ENCODE measurements around the gene ARHGAP1.
A peak's percentile ranks its signal among the peaks of the same experiment; 100 is the strongest.

ARHGAP1 gene

GRCh38 chr11:46700241-46701077 is at the start of gene ARHGAP1, which contains the start of gene ZNF408:
TSS of gene ARHGAP1 (minus strand) at chr11:46700619. CDS start at chr11:46696107, 4,512 bp downstream.
TSS of gene ZNF408 (plus strand) at chr11:46701031. CDS start at chr11:46701048, 17 bp downstream.
- H3K4me1 Mint-ChIP-seq (ENCODE audit: low read depth), result peaks cover 37% of the 10 kb centered on the region
- H3K4me3 Mint-ChIP-seq, result peak within 1 kb of the TSS; percentile 95
- peak within 1 kb of the TSS; percentile 99 for H3K27ac Mint-ChIP-seq
- H3K27me3 Mint-ChIP-seq, result no peaks in the 10 kb centered on the region
- no peaks in the 10 kb centered on the region for H3K9me3 Mint-ChIP-seq
- H3K36me3 Mint-ChIP-seq (ENCODE audit: low read depth), result peaks cover 36% of the 10 kb centered on the region

DNA sequence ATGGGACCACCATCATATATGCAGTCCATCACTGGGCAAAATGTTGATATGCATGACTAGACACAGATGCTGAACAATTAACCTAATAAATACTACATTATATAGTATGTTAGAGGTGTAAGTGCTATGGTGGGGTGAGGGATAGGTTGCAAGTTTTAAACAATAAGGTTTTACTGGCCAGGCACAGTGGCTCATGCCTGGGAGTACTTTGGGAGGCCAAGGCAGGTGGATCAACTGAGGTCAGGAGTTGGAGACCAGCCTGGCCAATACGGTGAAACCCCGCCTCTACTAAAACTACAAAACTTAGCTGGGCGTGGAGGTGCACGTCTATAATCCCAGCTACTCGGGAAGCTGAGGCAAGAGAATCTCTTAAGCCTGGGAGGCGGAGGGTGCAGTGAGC is 46.7 kb upstream of the ARHGAP1 start:
- Mint-ChIP-seq H3K27ac (no peak overlapping the region), H3K4me1 (ENCODE audit: low read depth) (no peaks in the 10 kb centered on the region), H3K4me3 (no peak overlapping the region), H3K36me3 (ENCODE audit: low read depth) (peaks cover 72% of the 10 kb centered on the region), H3K27me3 (no peaks in the 10 kb centered on the region), H3K9me3 (no peaks in the 10 kb centered on the region)

GRCh38 chr11:46745995-46746394 is 45.6 kb upstream of the ARHGAP1 start:
- H3K4me1 Mint-ChIP-seq (ENCODE audit: low read depth), result no peaks in the 10 kb centered on the region
- H3K9me3 Mint-ChIP-seq, result no peaks in the 10 kb centered on the region
- peaks cover 77% of the 10 kb centered on the region for H3K36me3 Mint-ChIP-seq (ENCODE audit: low read depth)
- no peak overlapping the region for H3K27ac Mint-ChIP-seq
- H3K4me3 Mint-ChIP-seq, result no peak overlapping the region
- H3K27me3 Mint-ChIP-seq, result no peaks in the 10 kb centered on the region

DNA sequence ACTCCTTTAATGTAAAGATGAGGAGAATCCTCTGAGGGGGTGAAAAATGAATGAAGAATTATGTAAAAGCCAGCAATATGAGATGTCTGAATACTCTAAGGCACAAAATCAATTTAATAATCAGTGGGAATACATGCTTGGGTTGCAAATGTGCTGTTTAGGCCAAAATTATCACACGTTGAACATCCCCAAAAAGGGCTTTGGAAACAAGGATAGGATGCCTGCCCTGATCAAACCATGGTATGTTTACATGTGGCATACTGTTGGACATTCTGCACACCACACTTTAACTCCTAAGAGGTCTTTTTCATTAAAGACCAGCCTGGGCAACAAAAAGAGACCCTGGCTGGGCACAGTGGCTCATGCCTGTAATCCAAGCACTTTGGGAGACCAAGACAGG is 44.9 kb upstream of the ARHGAP1 start:
- H3K36me3 Mint-ChIP-seq (ENCODE audit: low read depth), result peaks cover 72% of the 10 kb centered on the region
- no peaks in the 10 kb centered on the region for H3K4me1 Mint-ChIP-seq (ENCODE audit: low read depth)
- no peak overlapping the region for H3K27ac Mint-ChIP-seq
- H3K27me3 Mint-ChIP-seq, result no peaks in the 10 kb centered on the region
- H3K4me3 Mint-ChIP-seq, result no peak overlapping the region
- H3K9me3 Mint-ChIP-seq, result no peaks in the 10 kb centered on the region

DNA sequence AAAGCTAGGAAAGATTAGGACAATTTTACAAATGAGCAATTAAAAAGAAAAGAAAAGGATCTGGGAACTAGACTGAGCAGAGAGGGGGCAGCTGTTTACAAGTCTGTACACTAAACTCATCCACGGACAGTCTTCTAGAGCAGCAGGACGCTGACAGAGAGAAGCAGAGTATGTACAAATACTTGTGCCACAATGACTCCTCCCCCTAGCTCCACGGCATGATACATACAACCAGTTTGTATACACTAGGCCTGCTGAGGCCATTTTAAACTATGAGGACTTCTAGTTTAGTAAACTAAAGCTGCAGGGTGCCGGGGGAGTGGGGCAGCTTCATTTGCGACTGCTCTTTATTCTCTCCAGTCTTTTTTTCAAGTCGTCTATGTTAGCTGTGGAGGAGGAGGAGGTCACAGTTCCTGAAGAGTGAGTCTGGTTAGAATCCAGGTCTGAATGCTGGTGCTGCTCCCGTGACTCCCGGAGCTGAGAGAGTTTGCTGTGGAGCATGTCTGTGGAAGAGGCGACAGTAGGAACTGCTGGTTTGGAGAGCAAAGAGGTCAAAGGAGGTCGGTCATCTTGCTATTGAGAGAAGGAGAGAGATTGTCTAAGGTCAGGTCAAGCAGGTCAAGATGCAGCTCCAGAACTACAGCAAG is 43.4 kb upstream of the ARHGAP1 start:
- H3K9me3 Mint-ChIP-seq, result no peaks in the 10 kb centered on the region
- peaks cover 61% of the 10 kb centered on the region for H3K36me3 Mint-ChIP-seq (ENCODE audit: low read depth)
- H3K4me3 Mint-ChIP-seq, result no peak overlapping the region
- H3K27ac Mint-ChIP-seq, result no peak overlapping the region
- H3K27me3 Mint-ChIP-seq, result no peaks in the 10 kb centered on the region
- no peaks in the 10 kb centered on the region for H3K4me1 Mint-ChIP-seq (ENCODE audit: low read depth)

DNA sequence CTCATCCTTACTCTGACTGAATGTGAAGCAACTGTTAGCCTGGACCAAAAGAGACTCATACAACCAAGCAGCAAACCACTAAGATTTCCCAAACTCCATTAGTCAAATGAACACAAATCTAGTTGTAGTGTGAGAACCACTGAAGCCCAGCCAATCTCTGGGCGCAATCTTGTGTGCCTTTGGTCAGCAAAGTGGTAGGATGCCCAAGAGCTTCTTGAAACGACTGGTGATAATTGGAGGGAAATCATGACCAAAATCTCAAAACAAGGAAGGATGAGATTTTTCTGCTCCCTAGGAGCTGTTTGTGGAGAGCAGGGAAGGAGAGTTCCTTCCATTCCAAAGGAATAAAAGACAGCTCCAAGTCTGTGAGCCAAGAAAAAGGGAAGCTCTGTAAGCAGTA is 42.6 kb upstream of the ARHGAP1 start:
- H3K27ac Mint-ChIP-seq, result no peak overlapping the region
- H3K36me3 Mint-ChIP-seq (ENCODE audit: low read depth), result peaks cover 57% of the 10 kb centered on the region
- H3K4me1 Mint-ChIP-seq (ENCODE audit: low read depth), result no peaks in the 10 kb centered on the region
- no peaks in the 10 kb centered on the region for H3K27me3 Mint-ChIP-seq
- no peak overlapping the region for H3K4me3 Mint-ChIP-seq
- H3K9me3 Mint-ChIP-seq, result no peaks in the 10 kb centered on the region

GRCh38 chr11:46741600-46742484 is 41.4 kb upstream of the ARHGAP1 start:
- H3K4me1 Mint-ChIP-seq (ENCODE audit: low read depth), result no peaks in the 10 kb centered on the region
- H3K27me3 Mint-ChIP-seq, result no peaks in the 10 kb centered on the region
- H3K36me3 Mint-ChIP-seq (ENCODE audit: low read depth), result peaks cover 48% of the 10 kb centered on the region
- no peaks in the 10 kb centered on the region for H3K9me3 Mint-ChIP-seq
- no peak overlapping the region for H3K4me3 Mint-ChIP-seq
- H3K27ac Mint-ChIP-seq, result peak overlapping the region; percentile 36

DNA sequence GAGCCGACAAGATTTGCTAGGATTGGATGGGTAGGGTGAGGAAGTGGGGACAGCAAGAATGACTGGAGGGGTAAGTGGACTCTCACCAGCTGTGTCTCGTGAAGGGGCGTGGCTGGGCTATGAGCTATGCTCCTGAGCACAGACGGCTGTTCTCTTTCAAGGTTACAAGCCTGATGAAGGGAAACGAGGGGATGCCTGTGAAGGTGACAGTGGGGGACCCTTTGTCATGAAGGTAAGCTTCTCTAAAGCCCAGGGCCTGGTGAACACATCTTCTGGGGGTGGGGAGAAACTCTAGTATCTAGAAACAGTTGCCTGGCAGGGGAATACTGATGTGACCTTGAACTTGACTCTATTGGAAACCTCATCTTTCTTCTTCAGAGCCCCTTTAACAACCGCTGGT is 38.5 kb upstream of the ARHGAP1 start:
- H3K4me3 Mint-ChIP-seq, result no peak overlapping the region
- no peaks in the 10 kb centered on the region for H3K27me3 Mint-ChIP-seq
- no peaks in the 10 kb centered on the region for H3K4me1 Mint-ChIP-seq (ENCODE audit: low read depth)
- peaks cover 31% of the 10 kb centered on the region for H3K36me3 Mint-ChIP-seq (ENCODE audit: low read depth)
- H3K27ac Mint-ChIP-seq, result no peak overlapping the region
- H3K9me3 Mint-ChIP-seq, result no peaks in the 10 kb centered on the region

- Mint-ChIP-seq H3K36me3 (ENCODE audit: low read depth) (peaks cover 19% of the 10 kb centered on the region), H3K9me3 (no peaks in the 10 kb centered on the region), H3K27ac (no peak overlapping the region), H3K4me3 (no peak overlapping the region), H3K27me3 (no peaks in the 10 kb centered on the region), H3K4me1 (ENCODE audit: low read depth) (no peaks in the 10 kb centered on the region)
Observed at GRCh38 chr11:46737699-46738098, 37.3 kb upstream of the ARHGAP1 start.

DNA sequence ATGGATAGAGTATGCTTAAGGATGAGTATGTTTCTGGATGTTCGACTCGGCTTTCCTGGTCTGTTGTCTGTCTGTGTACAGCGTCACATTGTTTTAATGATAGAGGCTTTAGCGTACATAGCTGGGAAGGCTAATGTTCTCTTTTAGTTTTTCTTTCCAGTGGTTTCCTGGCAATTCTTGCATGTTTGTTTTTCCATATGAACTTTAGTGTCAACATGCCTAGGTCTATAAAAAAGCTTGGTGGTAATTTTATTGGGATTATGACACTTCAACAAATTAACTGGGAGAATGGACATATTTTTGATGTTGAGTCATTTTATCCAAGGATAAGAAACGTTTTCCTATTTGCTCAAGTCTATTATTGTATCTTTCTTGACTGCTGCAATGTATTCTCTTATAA is 36.2 kb upstream of the ARHGAP1 start:
- Mint-ChIP-seq H3K27ac (no peak overlapping the region), H3K27me3 (no peaks in the 10 kb centered on the region), H3K36me3 (ENCODE audit: low read depth) (peaks cover 9% of the 10 kb centered on the region), H3K9me3 (no peaks in the 10 kb centered on the region), H3K4me3 (no peak overlapping the region), H3K4me1 (ENCODE audit: low read depth) (no peaks in the 10 kb centered on the region)

GRCh38 chr11:46736146-46736545 is 35.7 kb upstream of the ARHGAP1 start:
- H3K36me3 Mint-ChIP-seq (ENCODE audit: low read depth), result peaks cover 4% of the 10 kb centered on the region
- H3K27me3 Mint-ChIP-seq, result no peaks in the 10 kb centered on the region
- no peaks in the 10 kb centered on the region for H3K4me1 Mint-ChIP-seq (ENCODE audit: low read depth)
- no peak overlapping the region for H3K27ac Mint-ChIP-seq
- no peak overlapping the region for H3K4me3 Mint-ChIP-seq
- H3K9me3 Mint-ChIP-seq, result no peaks in the 10 kb centered on the region

- H3K27me3 Mint-ChIP-seq, result no peaks in the 10 kb centered on the region
- no peak overlapping the region for H3K27ac Mint-ChIP-seq
- no peaks in the 10 kb centered on the region for H3K4me1 Mint-ChIP-seq (ENCODE audit: low read depth)
- H3K36me3 Mint-ChIP-seq (ENCODE audit: low read depth), result no peaks in the 10 kb centered on the region
- no peaks in the 10 kb centered on the region for H3K9me3 Mint-ChIP-seq
- H3K4me3 Mint-ChIP-seq, result no peak overlapping the region
Observed at GRCh38 chr11:46733234-46733633, 32.8 kb upstream of the ARHGAP1 start.

DNA sequence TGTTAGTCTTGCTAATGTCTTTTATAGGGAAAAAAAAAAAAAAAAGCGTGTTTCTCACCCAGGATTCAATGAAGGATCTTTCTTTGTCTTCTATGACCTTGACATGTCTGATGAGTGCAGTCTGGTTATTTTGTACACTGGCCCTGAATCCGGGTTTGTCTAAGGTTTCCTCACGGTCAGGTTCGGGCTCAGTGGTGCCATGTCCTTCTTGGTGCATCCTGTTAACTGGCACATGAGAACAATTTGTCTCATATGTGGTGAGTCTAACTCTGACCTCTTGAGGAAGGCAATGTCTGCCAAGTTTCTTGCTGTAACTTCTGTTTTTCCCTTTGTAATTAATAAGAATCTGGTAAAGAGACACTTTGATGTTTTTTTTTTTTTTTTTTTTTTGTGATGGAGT is 31.1 kb upstream of the ARHGAP1 start:
- no peak overlapping the region for H3K4me3 Mint-ChIP-seq
- H3K27ac Mint-ChIP-seq, result no peak overlapping the region

GRCh38 chr11:46729110-46730027 is 28.9 kb upstream of the ARHGAP1 start:
- no peaks in the 10 kb centered on the region for H3K4me1 Mint-ChIP-seq (ENCODE audit: low read depth)
- H3K27me3 Mint-ChIP-seq, result no peaks in the 10 kb centered on the region
- H3K9me3 Mint-ChIP-seq, result no peaks in the 10 kb centered on the region
- no peaks in the 10 kb centered on the region for H3K36me3 Mint-ChIP-seq (ENCODE audit: low read depth)
- H3K27ac Mint-ChIP-seq, result no peak overlapping the region
- no peak overlapping the region for H3K4me3 Mint-ChIP-seq

More for the DNA sequence above, 31.1 kb upstream of the ARHGAP1 start:
- H3K4me1 Mint-ChIP-seq (ENCODE audit: low read depth), result no peaks in the 10 kb centered on the region
- H3K36me3 Mint-ChIP-seq (ENCODE audit: low read depth), result no peaks in the 10 kb centered on the region
- H3K27me3 Mint-ChIP-seq, result no peaks in the 10 kb centered on the region
- no peaks in the 10 kb centered on the region for H3K9me3 Mint-ChIP-seq
